GM12874 (cell line): ENCODE measurements around the gene ENDOV.
A peak's percentile ranks its signal among the peaks of the same experiment; 100 is the strongest.

ENCODE experiments used
- CTCF ChIP-seq: IDR thresholded peaks from 2 replicates; pipeline ENCODE4 v1.5.1; 2011; ENCODE audit warnings: low read depth, mild to moderate bottlenecking, control low read depth, low read length, moderate library complexity; ENCODE audit not compliant: insufficient read depth

ENDOV gene

GRCh38 chr17:80413771-80414507, 1.0 kb upstream of the ENDOV start:
- no peak for TF ChIP-seq CTCF

GRCh38 chr17:80414508-80414802, 512 bp upstream of the ENDOV start:
- TF ChIP-seq CTCF = 0 out of 2 replicates have a peak, but pooled peaks have one; percentile 4

- TF ChIP-seq CTCF = no peak
Observed at GRCh38 chr17:80415626-80416137, 715 bp downstream of the ENDOV start.

- TF ChIP-seq CTCF = no peak
Observed at GRCh38 chr17:80416260-80416939, 1.4 kb downstream of the ENDOV start.

- TF ChIP-seq CTCF = no peak
Observed at GRCh38 chr17:80416940-80417293, 1.9 kb downstream of the ENDOV start.

GRCh38 chr17:80418589-80418988, 3.6 kb downstream of the ENDOV start:
- TF ChIP-seq CTCF = no peak

GRCh38 chr17:80419255-80419654, 4.3 kb downstream of the ENDOV start:
- TF ChIP-seq CTCF = no peak
